Brain microvascular endothelial cell (primary cell): ENCODE measurements around the gene ELMO1.

Source experiments
- DNase-seq: peaks from one replicate; pipeline ENCODE4 v3.0.0-alpha.2; 2020
- H3K27ac ChIP-seq: fragments of 250-450 bp; sonication (Bioruptor Pico); 2 replicates; pipeline ENCODE4 v1.5.1; 2020; ENCODE audit warnings: mild to moderate bottlenecking, moderate library complexity
- H3K27me3 ChIP-seq: fragments of 250-450 bp; sonication (Bioruptor Pico); replicated peaks from 2 replicates; pipeline ENCODE4 v1.5.1; 2020; ENCODE audit warnings: mild to moderate bottlenecking
- H3K36me3 ChIP-seq: fragments of 250-450 bp; sonication (Bioruptor Pico); replicated peaks from 2 replicates; pipeline ENCODE4 v1.5.1; 2020; ENCODE audit warnings: mild to moderate bottlenecking
- H3K4me3 ChIP-seq: 2 replicates; pipeline ENCODE4 v1.5.1; 2011; ENCODE audit warnings: low read depth, mild to moderate bottlenecking, control low read depth, low read length, moderate library complexity
- CTCF ChIP-seq: IDR thresholded peaks from 2 replicates; pipeline ENCODE4 v1.5.1; 2011; ENCODE audit warnings: low read depth, mild to moderate bottlenecking, moderate library complexity, low read length, control low read depth, inconsistent platforms; ENCODE audit errors: missing control alignments
- in situ Hi-C: cut with HindIII; loops from 2 replicates; pipeline ENCODE4 v1.10.0; 2017; ENCODE audit warnings: low sequenced_read_pairs, low pct_ligation_motif_present

ELMO1 gene

DNA sequence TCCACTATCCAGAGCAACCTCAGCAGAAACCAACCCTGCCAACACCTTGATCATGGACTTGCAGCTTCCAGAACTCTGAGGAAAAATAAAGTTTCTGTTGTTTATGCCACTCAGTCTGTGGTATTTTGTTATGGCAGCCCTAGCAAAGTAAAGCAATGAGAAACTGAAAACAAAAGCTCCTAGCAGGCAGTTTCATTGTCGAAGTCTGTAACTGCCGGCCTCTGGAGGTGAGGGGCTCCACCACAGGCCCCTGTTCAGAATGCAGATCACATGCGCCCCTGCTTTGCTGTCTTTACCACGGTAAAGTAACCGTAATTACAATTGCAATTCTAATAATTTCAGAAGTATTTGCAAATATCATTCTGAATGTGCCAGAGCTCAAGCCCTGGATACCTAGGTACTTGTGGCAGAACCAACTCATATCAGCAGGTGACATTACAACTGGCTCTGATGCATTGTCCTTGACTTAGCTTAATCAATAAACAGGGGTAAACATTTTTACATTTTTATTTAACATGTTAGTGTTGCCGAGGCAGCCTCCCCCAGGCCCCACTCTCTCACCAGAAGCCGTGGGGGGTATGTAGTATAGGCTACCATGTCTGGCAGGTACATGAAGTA, 193.2 kb downstream of the ELMO1 start:
- TF ChIP-seq CTCF, result no peak
- no peak overlapping the region for H3K4me3 ChIP-seq
- no peak overlapping the region for H3K27ac ChIP-seq
- H3K36me3 ChIP-seq, result no peaks in the 10 kb centered on the region
- in situ Hi-C loops, result no loop called here
- no peaks in the 10 kb centered on the region for H3K27me3 ChIP-seq
- DNase-seq, result no peak

- TF ChIP-seq CTCF, result no peak
- Histone ChIP-seq H3K27me3 (no peaks in the 10 kb centered on the region), H3K27ac (no peak overlapping the region), H3K4me3 (no peak overlapping the region), H3K36me3 (no peaks in the 10 kb centered on the region)
- in situ Hi-C loops, result no loop called here
- no peak for DNase-seq
These were observed 197.4 kb downstream of the ELMO1 start for GRCh38 chr7:37251222-37251621.

DNA sequence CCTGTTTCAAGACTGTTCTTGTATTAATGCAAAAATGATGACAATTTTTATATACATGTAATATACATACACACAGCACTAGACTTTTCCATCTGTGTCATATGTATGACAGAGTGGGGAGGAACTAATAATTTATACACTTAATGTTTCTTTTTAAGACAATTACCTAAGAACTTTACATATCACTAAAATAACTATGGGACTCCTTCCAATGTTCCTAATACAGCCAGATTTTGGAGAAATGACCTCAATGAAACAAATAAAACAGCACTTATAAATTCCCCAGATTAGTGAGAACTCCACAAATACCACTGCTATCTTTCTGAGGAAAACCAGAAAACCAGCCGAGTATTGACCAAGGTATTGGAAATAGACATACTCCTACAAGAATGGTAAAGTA, 199.4 kb downstream of the ELMO1 start:
- no peak for DNase-seq
- no peaks in the 10 kb centered on the region for H3K27me3 ChIP-seq
- no peak for TF ChIP-seq CTCF
- in situ Hi-C loops, result no loop called here
- no peak overlapping the region for H3K27ac ChIP-seq
- no peaks in the 10 kb centered on the region for H3K36me3 ChIP-seq
- H3K4me3 ChIP-seq, result no peak overlapping the region

GRCh38 chr7:37248396-37248861, 200.2 kb downstream of the ELMO1 start:
- H3K36me3 ChIP-seq, result no peaks in the 10 kb centered on the region
- no peak for DNase-seq
- in situ Hi-C loops, result no loop called here
- no peaks in the 10 kb centered on the region for H3K27me3 ChIP-seq
- H3K4me3 ChIP-seq, result no peak overlapping the region
- TF ChIP-seq CTCF, result no peak
- H3K27ac ChIP-seq, result no peak overlapping the region

DNA sequence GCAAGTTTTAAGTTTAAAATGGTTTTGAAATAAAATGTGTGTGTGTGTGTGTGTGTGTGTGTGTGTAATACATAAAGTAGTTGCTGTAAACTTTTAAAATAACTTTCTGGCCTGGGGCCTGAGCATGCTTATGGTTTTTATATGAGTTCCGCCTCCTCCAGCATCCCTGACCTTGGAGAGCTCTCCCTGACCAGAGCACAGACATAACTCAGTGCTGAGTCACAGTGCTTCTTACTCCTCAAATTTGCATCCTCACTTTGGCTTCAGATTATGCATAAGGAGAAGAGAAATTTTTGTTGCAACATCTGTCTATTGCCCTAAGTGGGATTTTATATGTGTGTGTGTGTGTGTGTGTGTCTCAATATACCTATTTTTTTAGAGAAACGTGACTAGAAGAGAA, 200.8 kb downstream of the ELMO1 start:
- H3K36me3 ChIP-seq, result no peaks in the 10 kb centered on the region
- no peak overlapping the region for H3K4me3 ChIP-seq
- DNase-seq, result peak; percentile 16
- no peak overlapping the region for H3K27ac ChIP-seq
- H3K27me3 ChIP-seq, result no peaks in the 10 kb centered on the region
- in situ Hi-C loops, result no loop called here
- no peak for TF ChIP-seq CTCF

GRCh38 chr7:37245590-37245989, 203.1 kb downstream of the ELMO1 start:
- Histone ChIP-seq H3K36me3 (no peaks in the 10 kb centered on the region), H3K27me3 (no peaks in the 10 kb centered on the region), H3K4me3 (no peak overlapping the region), H3K27ac (no peak overlapping the region)
- in situ Hi-C loops, result no loop called here
- TF ChIP-seq CTCF, result no peak
- no peak for DNase-seq
